HG02571 (cell line): ENCODE measurements around the gene ZNF683.
"Not testable (repeated sequence)": the region's sequence is repeated elsewhere in the genome, so short reads cannot be mapped to it uniquely, and the experiment has no call there.

Source experiments
- ATAC-seq: cut with Tn5 transposase; IDR thresholded peaks from one replicate; pipeline ENCODE4 v1.9.1; 2021; ENCODE audit warnings: mild to moderate bottlenecking, moderate library complexity; ENCODE audit not compliant: unreplicated experiment

Gene ZNF683

DNA sequence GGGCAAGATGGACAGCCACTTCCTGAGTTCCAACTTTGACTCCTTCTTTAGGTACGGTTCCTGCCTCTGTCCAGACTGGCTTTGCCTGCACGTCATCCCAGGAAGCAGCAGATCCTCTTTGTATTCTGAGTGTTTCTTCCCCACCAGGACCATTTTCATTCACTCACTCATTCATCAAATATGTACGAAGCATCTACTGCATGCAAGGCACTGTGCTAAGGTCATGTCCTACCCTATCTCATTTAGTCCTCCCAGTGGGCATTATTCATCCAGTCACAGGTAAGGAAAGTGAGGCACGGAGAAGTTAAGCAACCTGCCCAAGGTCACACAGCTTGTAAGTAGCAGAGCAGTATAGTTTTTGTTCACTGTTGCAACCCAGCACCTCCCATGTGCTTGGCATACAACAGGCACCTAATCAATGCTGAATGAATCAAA, 32.5 kb downstream of the ZNF683 start:
- no peak for ATAC-seq

- no peak for ATAC-seq
These were observed 33.9 kb downstream of the ZNF683 start for GRCh38 chr1:26338670-26339069.

DNA sequence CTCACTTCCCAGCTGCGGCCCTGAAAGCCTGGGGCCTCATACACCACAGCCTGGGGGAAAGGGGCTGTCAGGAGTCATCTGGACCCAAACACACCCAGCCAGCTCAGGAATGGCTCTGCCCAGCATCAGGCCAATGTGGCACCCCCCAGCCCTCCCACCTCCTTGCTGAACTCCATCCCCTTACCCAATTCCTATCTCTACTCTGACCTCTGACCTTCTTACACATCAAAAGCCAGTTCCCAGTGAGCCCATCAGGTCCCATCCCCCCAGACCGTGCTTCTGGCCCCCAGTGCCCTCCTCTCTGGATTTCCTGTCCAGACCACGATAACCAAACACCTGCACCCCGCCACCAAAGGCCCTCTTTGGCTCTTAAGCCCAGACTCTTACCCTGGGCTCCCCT, 34.9 kb downstream of the ZNF683 start:
- ATAC-seq: no peak

DNA sequence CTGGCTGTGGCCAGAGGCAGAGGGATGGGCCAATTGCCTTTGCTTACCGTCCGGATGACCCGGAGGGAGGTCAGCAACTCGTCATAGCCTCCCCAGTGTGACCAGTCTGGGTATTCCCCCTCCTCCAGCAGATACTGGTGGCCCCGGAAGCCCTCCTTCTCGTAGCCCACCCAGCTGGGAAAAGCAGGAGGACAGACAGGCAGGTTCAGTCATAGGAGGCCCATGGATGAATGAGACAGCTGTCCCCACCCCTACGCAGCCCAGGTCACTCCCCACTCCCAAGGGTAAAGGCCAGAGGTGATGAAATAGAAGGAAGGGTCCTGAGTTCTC, 35.4 kb downstream of the ZNF683 start:
- ATAC-seq: no peak

DNA sequence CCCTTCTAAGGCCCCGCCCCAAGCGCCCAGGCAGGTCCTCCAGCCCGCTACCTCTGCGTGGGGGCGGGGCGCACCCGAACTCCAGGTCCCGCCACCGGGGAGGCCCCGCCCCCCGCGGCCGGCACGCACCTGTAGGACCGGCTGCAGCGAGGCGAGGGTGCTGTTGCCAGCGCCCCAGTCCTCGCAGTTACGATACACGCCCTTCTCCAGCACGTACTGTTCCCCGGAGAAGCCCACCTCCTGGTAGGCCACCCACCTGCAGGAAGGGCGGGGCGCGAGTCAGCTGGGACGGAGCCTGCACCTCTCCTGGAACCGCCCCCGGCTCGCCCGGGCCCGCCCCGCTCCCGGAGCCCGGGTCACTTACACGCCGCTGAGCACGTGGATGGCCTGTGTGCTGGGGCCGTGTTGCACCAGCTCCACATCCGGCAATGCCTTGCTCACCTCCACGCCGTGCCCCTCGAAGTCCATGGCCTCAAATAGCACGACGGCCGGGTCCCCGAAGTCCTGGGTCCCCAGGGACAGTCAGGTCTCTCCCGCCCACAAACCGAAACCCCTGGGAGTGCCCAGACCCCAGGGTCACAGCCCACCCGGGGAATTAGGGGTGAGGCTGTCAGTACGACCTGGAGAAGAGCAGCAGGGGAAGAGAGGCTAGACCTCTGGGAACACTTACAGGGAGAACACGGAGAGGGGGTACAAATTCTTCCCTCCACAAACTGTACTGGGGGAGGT, 35.9 kb downstream of the ZNF683 start:
- ATAC-seq: peak; percentile 67

DNA sequence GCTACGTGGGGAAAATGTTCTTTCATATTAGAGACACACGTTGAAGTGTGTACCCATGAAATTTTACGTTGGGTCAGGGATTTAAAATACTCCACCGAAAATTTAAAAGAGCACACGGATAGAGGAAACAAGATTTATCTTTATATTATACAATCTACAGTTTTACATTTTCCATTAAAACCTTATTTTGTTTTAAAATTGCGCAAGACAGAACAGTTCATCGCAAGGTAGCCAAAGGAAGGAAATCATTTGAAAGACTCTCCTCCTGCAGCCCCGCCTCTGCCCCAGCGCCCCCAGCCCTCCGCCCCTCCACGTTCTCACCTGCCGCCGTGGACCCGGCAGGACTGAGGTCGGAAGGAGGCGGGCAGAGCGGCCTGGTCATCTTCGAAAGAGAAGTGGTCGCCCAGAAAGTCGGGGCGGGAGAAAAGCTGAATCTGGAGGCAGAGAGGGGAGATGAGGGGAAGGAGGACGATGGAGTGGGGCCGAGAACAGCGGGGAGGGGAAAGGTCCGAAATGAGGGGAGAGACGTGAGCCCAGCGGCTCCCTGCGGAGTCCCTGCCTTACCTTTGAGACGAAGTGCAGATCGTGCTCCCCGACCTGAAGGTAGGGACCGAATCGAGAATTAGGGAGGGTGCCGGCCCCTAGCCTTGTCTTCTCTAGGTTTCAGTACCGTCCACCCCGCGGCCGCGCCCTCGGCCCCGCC, 36.6 kb downstream of the ZNF683 start:
- ATAC-seq: no peak

GRCh38 chr1:26333312-26333711, 39.2 kb downstream of the ZNF683 start:
- not testable (repeated sequence) for ATAC-seq

GRCh38 chr1:26330276-26330675, 42.3 kb downstream of the ZNF683 start:
- ATAC-seq: no peak

DNA sequence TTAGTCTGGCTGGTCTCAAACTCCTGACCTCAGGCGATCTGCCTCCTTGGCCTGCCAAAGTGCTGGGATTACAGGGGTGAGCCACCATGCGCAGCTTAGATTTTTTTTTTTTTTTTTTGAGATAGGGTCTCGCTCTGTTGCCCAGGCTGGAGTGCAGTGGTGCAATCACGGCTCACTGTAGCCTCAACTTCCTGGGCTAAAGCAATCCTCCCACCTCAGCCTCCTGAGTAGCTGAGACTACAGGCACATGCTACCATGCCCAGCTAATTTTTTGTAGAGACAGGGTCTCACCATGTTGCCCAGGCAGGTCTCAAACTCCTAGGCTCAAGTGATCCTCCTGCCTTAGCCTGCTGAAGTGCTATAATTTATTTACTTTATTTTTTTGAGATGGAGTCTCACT, 43.2 kb downstream of the ZNF683 start:
- not testable (repeated sequence) for ATAC-seq

DNA sequence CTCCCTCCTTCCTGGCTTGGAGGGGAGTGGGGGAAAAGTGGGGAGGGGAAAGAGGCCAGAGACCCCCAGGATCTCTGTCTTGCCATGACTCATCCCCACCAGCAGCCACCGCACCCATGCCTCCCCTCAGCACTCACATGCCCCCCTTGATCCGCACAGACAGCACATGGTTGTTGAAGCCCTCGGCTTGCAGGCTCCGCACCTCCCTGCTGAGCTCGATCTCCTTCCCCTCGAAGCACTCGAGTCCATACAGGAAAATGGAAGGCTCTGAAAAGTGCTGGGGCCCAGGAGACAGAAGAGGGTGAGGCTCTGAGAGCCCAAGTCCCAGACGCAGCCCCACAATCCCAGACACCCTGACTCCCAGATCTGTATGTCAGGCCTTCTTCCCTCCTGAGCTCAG, 44.0 kb downstream of the ZNF683 start:
- no peak for ATAC-seq

GRCh38 chr1:26327956-26328362, 44.6 kb downstream of the ZNF683 start:
- no peak for ATAC-seq

DNA sequence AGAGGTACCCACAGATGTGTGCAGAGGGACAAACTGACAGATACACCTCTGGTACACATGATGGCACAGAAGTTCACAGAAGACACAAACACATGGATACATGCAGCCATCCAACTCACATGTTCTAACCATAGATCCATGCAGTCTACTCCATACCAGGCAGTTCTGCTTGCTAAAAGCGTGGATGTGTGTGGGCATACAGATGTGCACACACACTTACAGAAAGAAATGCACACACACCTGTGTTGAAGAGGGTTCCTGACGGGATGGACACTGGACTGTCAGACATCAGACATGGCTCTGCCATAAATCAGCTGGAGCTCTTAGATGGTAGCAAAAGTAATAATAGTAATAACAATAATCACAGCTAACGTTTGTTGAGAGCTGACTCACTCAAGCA, 48.0 kb downstream of the ZNF683 start:
- ATAC-seq: no peak

GRCh38 chr1:26323382-26323781, 49.2 kb downstream of the ZNF683 start:
- no peak for ATAC-seq

DNA sequence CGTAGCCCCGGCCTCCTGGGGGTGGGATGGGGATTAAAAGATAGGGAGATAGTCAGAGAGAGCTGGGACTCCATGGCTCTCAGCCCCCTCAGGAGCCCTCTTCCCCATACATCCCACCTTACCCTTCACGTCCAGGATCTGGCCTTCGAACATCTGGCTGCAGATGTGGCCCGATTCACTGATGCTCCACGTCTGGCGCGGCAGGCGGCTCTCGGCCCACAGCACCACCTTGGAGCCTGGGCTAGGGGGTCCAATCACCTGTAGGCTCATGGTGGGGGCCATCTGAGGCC, 50.6 kb downstream of the ZNF683 start:
- ATAC-seq: no peak

- ATAC-seq: peak; percentile 36
These were observed 51.1 kb downstream of the ZNF683 start for GRCh38 chr1:26321315-26322041.

GRCh38 chr1:26320896-26321295, 51.7 kb downstream of the ZNF683 start:
- no peak for ATAC-seq

GRCh38 chr1:26318338-26319064, 54.0 kb downstream of the ZNF683 start:
- ATAC-seq: no peak

- peak; percentile 36 for ATAC-seq
These were observed 54.8 kb downstream of the ZNF683 start, which contains the start of gene CD52 for GRCh38 chr1:26317612-26318337. CD52 (plus strand) TSS chr1:26317958; CDS start chr1:26318018, 60 bp downstream.

DNA sequence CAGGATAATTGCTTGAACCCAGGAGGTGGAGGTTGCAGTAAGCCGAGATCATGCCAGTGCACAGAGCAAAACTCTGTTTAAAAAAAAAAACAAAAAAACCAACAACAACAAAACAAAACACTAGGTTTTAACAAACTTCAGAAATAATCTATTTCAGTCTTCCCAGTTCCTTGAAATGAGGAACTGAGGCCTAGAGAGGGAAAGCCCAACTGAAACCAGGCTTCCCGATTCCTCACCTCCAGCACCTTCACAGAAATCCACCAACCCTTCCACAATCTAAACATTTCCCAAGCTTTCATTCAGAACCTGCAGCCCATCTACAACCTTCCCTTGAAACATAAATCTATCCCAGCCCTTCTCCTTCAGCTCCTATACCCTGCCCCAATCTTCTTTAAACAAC, 55.4 kb downstream of the ZNF683 start:
- ATAC-seq: no peak
